Gastroesophageal sphincter (tissue), 3 donors: ENCODE results near the gene ZPBP2.

ENCODE experiments used
- POLR2A ChIP-seq, 2 donors: fragments of 450-650 bp; IDR thresholded peaks; one replicate each; pipeline ENCODE4 v1.6.1; 2017; ENCODE audit warnings: antibody characterized with exemption in 2 of 2, mild to moderate bottlenecking in 2 of 2, moderate library complexity in 1 of 2
- TF ChIP-seq, protein P1 (sequence below), 4 experiments: fragments of 200-600 bp in 2 of 4; fragments of 450-650 bp in 2 of 4; sonication (generic) in 1 of 4; IDR thresholded peaks; one replicate each; pipeline ENCODE4 v1.5.1; 2017 to 2019; ENCODE audit warnings: antibody characterized with exemption in 4 of 4, mild to moderate bottlenecking in 2 of 4, moderate library complexity in 2 of 4

- TF ChIP-seq, protein P1, sequence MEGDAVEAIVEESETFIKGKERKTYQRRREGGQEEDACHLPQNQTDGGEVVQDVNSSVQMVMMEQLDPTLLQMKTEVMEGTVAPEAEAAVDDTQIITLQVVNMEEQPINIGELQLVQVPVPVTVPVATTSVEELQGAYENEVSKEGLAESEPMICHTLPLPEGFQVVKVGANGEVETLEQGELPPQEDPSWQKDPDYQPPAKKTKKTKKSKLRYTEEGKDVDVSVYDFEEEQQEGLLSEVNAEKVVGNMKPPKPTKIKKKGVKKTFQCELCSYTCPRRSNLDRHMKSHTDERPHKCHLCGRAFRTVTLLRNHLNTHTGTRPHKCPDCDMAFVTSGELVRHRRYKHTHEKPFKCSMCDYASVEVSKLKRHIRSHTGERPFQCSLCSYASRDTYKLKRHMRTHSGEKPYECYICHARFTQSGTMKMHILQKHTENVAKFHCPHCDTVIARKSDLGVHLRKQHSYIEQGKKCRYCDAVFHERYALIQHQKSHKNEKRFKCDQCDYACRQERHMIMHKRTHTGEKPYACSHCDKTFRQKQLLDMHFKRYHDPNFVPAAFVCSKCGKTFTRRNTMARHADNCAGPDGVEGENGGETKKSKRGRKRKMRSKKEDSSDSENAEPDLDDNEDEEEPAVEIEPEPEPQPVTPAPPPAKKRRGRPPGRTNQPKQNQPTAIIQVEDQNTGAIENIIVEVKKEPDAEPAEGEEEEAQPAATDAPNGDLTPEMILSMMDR (IDR thresholded peaks at IDR 0.05) = no peak
- TF ChIP-seq POLR2A (IDR thresholded peaks at IDR 0.05) = no peak
Observed at GRCh38 chr17:39903158-39903884, 35.3 kb downstream of the ZPBP2 start.
